ENCODE results near the gene HAUS8. TPM values are rescaled to one million over a fixed set of nuclear protein-coding genes. Genes with fewer than 3 reads are reported as not detected.

Gene HAUS8
- total and polyA plus RNA-seq, 2 of the 8 experiments (the other 6 are each of a cell fraction or from before 2014, with no cell fraction given): 18.4 to 23.2 TPM

DNA sequence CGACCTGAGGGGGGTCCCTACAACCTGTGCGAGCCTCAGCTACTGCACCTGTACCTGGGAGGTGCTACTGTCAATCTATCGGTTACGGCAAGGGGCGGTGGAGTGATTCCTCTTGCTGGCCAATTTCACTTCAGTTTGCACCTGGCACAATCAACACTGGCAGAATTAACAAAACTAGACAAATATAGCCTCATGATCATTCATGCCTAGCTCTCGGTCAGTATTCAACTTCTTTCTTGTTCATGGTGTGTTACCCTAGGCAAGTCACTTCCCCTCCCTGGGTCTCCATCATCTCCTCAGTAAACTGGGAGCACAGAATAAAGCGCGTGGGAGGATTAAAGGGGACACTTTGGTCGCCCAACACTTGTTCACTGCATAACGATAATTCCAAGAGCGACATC is 618 bp downstream of the HAUS8 start:
- no peak for FAIRE-seq

More for the DNA sequence above, 618 bp downstream of the HAUS8 start:
- H2BK120ac ChIP-seq (replicated peaks; ENCODE audit: low read depth, low read length): no peak overlapping the region
- H2BK20ac ChIP-seq (ENCODE audit: low read length): no peak overlapping the region
- H2AK5ac ChIP-seq (ENCODE audit: low read depth, low read length): no peak overlapping the region
- H3K14ac ChIP-seq (ENCODE audit: insufficient read length): no peak overlapping the region
- H3K4me2 ChIP-seq (ENCODE audit: insufficient read depth in 1 of 2, low read depth in 2 of 2, low read length in 2 of 2): peak overlapping the region; percentile 78 to 91
- H2BK5ac ChIP-seq (ENCODE audit: low read depth, low read length): 0 out of 2 replicates have a peak overlapping the region, but pooled peaks have one; percentile 97
- ChIA-PET CTCF (ENCODE audit: partially characterized antibody) (no interaction called here), POLR2A (ENCODE audit: partially characterized antibody) (interaction anchor here (0.6 to 2.4 kb wide), 6 partner anchors 19 to 218 kb away, joined by 3 to 13 read pairs (median 4); partner anchors contain the start of genes OCEL1 and USE1)
- no peak overlapping the region for H3K56ac ChIP-seq (replicated peaks; ENCODE audit: insufficient read length, low read depth, low read length)
- peaks cover 0 to 17% (median 3%) of the 10 kb centered on the region in 4 experiments; a peak in 4 of 8 replicates for H3K36me3 ChIP-seq (ENCODE audit: control insufficient read depth in 2 of 4, insufficient read depth in 4 of 4, low read length in 3 of 4)
- H2BK15ac ChIP-seq (ENCODE audit: low read length): no peak overlapping the region
- peaks cover 26% of the 10 kb centered on the region for H3K79me1 ChIP-seq (ENCODE audit: low read depth, low read length)
- H3K9ac ChIP-seq (replicated peaks in 1 of 4; ENCODE audit: extremely low read depth in 1 of 4, low read depth in 3 of 4, low read length in 3 of 4): peak overlapping the region; percentile 92 to 97 (median 94); a peak in 6 of 7 replicates
- H4K91ac ChIP-seq (replicated peaks; ENCODE audit: insufficient read length, low read length): no peak overlapping the region
- H2AFZ ChIP-seq (ENCODE audit: low read length): no peak overlapping the region
- H3K9me3 ChIP-seq (ENCODE audit: insufficient read depth in 2 of 2, low read depth in 1 of 2, low read length in 1 of 2): no peaks in the 10 kb centered on the region
- no peak overlapping the region for H2BK12ac ChIP-seq (ENCODE audit: low read depth, low read length)
- peak overlapping the region; percentile 91 for H3K27ac ChIP-seq (ENCODE audit: low read depth, low read length)
- no peak overlapping the region for H3K4ac ChIP-seq (replicated peaks; ENCODE audit: insufficient read length, low read depth, low read length)
- peaks cover 25 to 33% of the 10 kb centered on the region in 2 experiments for H4K20me1 ChIP-seq (replicated peaks in 1 of 2; ENCODE audit: control insufficient read depth in 1 of 2, insufficient read depth in 2 of 2, low read length in 2 of 2)
- peak overlapping the region; percentile 45 for H4K5ac ChIP-seq (ENCODE audit: insufficient read length, low read depth, low read length)
- peaks cover 4 to 57% of the 10 kb centered on the region in 2 experiments; a peak in 3 of 4 replicates for H3K79me2 ChIP-seq (ENCODE audit: control insufficient read depth in 1 of 2, insufficient read depth in 2 of 2, low read length in 2 of 2)
- DNase-seq (ENCODE audit: low read depth in 1 of 2, low spot score in 2 of 2): no peak
- peaks cover 17% of the 10 kb centered on the region for H3K23me2 ChIP-seq (ENCODE audit: low read depth, low read length)
- WGBS, 2 experiments (ENCODE audit: extremely low coverage in 1 of 2, insufficient coverage in 1 of 2, insufficient read length in 1 of 2, insufficient replicate concordance in 2 of 2, low coverage in 1 of 2, low lambda C conversion rate in 2 of 2, missing lambda C conversion rate in 1 of 2): 6% methylated on average over 11 of the region's 11 CpGs; no CpG with 5 or more reads in 1 of the 2 experiments
- H3K23ac ChIP-seq (ENCODE audit: insufficient read length): no peak overlapping the region
- H3K27me3 ChIP-seq (replicated peaks in 1 of 4; ENCODE audit: control insufficient read depth in 3 of 4, extremely low read depth in 1 of 4, insufficient read depth in 3 of 4, low read length in 3 of 4): no peaks in the 10 kb centered on the region
- H3K4me3 ChIP-seq (ENCODE audit: extremely low read depth in 1 of 4, insufficient read depth in 2 of 4, low read depth in 3 of 4, low read length in 4 of 4): peak overlapping the region; percentile 71 to 96 (median 75)
- H3K4me1 ChIP-seq (replicated peaks in 1 of 4; ENCODE audit: control insufficient read depth in 3 of 4, insufficient read depth in 4 of 4, low read length in 3 of 4): peaks cover 4 to 13% (median 10%) of the 10 kb centered on the region in 4 experiments
- H3K18ac ChIP-seq (ENCODE audit: extremely low read depth, low read length): no peak overlapping the region; the same call in none of the 2 replicates
- TF ChIP-seq KDM1A (IDR thresholded peaks at IDR 0.05; ENCODE audit: borderline replicate concordance, low read length): peak; percentile 46; the same call in 1 of the 2 replicates
- TF ChIP-seq, protein P1, sequence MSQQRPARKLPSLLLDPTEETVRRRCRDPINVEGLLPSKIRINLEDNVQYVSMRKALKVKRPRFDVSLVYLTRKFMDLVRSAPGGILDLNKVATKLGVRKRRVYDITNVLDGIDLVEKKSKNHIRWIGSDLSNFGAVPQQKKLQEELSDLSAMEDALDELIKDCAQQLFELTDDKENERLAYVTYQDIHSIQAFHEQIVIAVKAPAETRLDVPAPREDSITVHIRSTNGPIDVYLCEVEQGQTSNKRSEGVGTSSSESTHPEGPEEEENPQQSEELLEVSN (IDR thresholded peaks at IDR 0.05): no peak
- 0 out of 2 replicates have a peak overlapping the region, but pooled peaks have one; percentile 96 for H4K8ac ChIP-seq (ENCODE audit: extremely low read depth, insufficient read depth, low read length)

Measured in H1 (cell line).